Measurements from ENCODE around the gene MC2R. TPM values are rescaled to one million over a fixed set of nuclear protein-coding genes. Genes with fewer than 3 reads are reported as not detected.
A peak's percentile ranks its signal among the peaks of the same experiment; 100 is the strongest.

MC2R gene
- total RNA-seq, 1 experiment from 2014 or later: not detected

- H3K4me3 ChIP-seq (replicated peaks in 1 of 2; ENCODE audit: low read depth in 1 of 2, low read length in 2 of 2): no peak overlapping the region
- H3K9ac ChIP-seq (ENCODE audit: low read length): no peak overlapping the region
- no peaks in the 10 kb centered on the region for H3K79me2 ChIP-seq (ENCODE audit: insufficient read depth, low read length)
- no peaks in the 10 kb centered on the region for H3K9me3 ChIP-seq (ENCODE audit: control insufficient read depth in 1 of 2, insufficient read depth in 1 of 2, low read depth in 1 of 2, low read length in 2 of 2)
- H3K27ac ChIP-seq (ENCODE audit: low read depth, low read length): no peak overlapping the region
- BruUV-seq (replicated peaks): no TSS peak
- CTCF ChIA-PET: no interaction called here
- H2AFZ ChIP-seq (ENCODE audit: low read depth, low read length, poor library complexity, severe bottlenecking): no peak overlapping the region
- TF ChIP-seq CEBPB (IDR thresholded peaks at IDR 0.05; ENCODE audit: low read depth) (no peak), ATF3 (IDR thresholded peaks at IDR 0.05) (no peak), ELF1 (IDR thresholded peaks at IDR 0.05; ENCODE audit: borderline replicate concordance, low read depth) (no peak), ZBTB33 (IDR thresholded peaks at IDR 0.05; ENCODE audit: extremely low read depth, insufficient replicate concordance, low read length) (no peak), SP1 (IDR thresholded peaks at IDR 0.05; ENCODE audit: low read depth) (no peak), FOSL1 (IDR thresholded peaks at IDR 0.05; ENCODE audit: low read depth) (peak; percentile 10; the same call in 1 of the 2 replicates)
- TF ChIP-seq, protein P1, sequence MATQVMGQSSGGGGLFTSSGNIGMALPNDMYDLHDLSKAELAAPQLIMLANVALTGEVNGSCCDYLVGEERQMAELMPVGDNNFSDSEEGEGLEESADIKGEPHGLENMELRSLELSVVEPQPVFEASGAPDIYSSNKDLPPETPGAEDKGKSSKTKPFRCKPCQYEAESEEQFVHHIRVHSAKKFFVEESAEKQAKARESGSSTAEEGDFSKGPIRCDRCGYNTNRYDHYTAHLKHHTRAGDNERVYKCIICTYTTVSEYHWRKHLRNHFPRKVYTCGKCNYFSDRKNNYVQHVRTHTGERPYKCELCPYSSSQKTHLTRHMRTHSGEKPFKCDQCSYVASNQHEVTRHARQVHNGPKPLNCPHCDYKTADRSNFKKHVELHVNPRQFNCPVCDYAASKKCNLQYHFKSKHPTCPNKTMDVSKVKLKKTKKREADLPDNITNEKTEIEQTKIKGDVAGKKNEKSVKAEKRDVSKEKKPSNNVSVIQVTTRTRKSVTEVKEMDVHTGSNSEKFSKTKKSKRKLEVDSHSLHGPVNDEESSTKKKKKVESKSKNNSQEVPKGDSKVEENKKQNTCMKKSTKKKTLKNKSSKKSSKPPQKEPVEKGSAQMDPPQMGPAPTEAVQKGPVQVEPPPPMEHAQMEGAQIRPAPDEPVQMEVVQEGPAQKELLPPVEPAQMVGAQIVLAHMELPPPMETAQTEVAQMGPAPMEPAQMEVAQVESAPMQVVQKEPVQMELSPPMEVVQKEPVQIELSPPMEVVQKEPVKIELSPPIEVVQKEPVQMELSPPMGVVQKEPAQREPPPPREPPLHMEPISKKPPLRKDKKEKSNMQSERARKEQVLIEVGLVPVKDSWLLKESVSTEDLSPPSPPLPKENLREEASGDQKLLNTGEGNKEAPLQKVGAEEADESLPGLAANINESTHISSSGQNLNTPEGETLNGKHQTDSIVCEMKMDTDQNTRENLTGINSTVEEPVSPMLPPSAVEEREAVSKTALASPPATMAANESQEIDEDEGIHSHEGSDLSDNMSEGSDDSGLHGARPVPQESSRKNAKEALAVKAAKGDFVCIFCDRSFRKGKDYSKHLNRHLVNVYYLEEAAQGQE (IDR thresholded peaks at IDR 0.05; ENCODE audit: low read depth): no peak
- no peak overlapping the region for H3K4me2 ChIP-seq (ENCODE audit: low read length)
- H3K4me1 ChIP-seq (ENCODE audit: control insufficient read depth in 1 of 2, insufficient read depth in 2 of 2, low read length in 2 of 2): no peaks in the 10 kb centered on the region
- H3K27me3 ChIP-seq (ENCODE audit: insufficient read depth, low read length): no peaks in the 10 kb centered on the region
- H3K9me2 ChIP-seq (ENCODE audit: insufficient read depth): no peaks in the 10 kb centered on the region
- no peaks in the 10 kb centered on the region for H3K36me3 ChIP-seq (ENCODE audit: control insufficient read depth in 1 of 2, insufficient read depth in 2 of 2, low read length in 2 of 2)
- POLR2A ChIA-PET: no interaction called here
- H4K20me1 ChIP-seq (ENCODE audit: insufficient read depth): no peaks in the 10 kb centered on the region
- RAD21 ChIA-PET (ENCODE audit: low non-redundant PET in 1 of 2, low total read pairs in 2 of 2, uncharacterized antibody in 2 of 2, unreplicated experiment in 2 of 2): no interaction called here
- peak; percentile 61; the same call in 1 of the 2 replicates for ATAC-seq
- intact Hi-C loops (cut with micrococcal nuclease): loop anchor here (10.0 kb wide), 1 partner anchor 135 kb away; no protein-coding TSS in a partner anchor
- DNase-seq (ENCODE audit: low read depth, low spot score): no peak
These were observed 25.7 kb downstream of the MC2R start for GRCh38 chr18:13889671-13890070.
